Panc1 (cell line): Measurements from ENCODE around the gene TMEM131. TPM values are rescaled to one million over a fixed set of nuclear protein-coding genes. Genes with fewer than 3 reads are reported as not detected.

Experiments
- ATAC-seq: fragments of 200-7000 bp; cut with Tn5 transposase; 2 replicates; pipeline ENCODE4 v1.9.1; 2020; ENCODE audit warnings: mild to moderate bottlenecking, moderate library complexity
- BruUV-seq: library from RNA; stranded (reverse); fragments of 400-500 nt; replicated peaks from 2 replicates; lab custom pipeline; 2021; lab: Mats Ljungman, UMichigan
- CTCF ChIA-PET: fragments of 300-600 bp; sonication (Branson Sonifier 250); formaldehyde crosslinking; loops from one replicate; lab custom pipeline; 2022; ENCODE audit warnings: antibody characterized with exemption; lab: Charles Lee
- POLR2A ChIA-PET: fragments of 300-600 bp; sonication (Branson Sonifier 250); formaldehyde crosslinking; loops from one replicate; lab custom pipeline; 2022; ENCODE audit warnings: antibody characterized with exemption; lab: Charles Lee
- DNase-seq: peaks from one replicate; pipeline ENCODE4 v3.0.0-alpha.2; 2010; ENCODE audit warnings: low read depth, low spot score
- H3K27ac ChIP-seq: 2 replicates; pipeline ENCODE4 v1.5.1; 2011; ENCODE audit warnings: mild to moderate bottlenecking, low read length, inconsistent platforms
- H3K27me3 ChIP-seq: fragments of 200-500 bp; sonication (Bioruptor generic); 2 replicates; pipeline ENCODE4 v1.6.0; 2014; ENCODE audit warnings: low read length, inconsistent platforms; ENCODE audit not compliant: control insufficient read depth, insufficient read depth
- H3K36me3 ChIP-seq: fragments of 200-500 bp; sonication (Bioruptor generic); 2 replicates; pipeline ENCODE4 v1.5.1; 2014; ENCODE audit warnings: inconsistent platforms, mild to moderate bottlenecking, low read length, moderate library complexity; ENCODE audit not compliant: control insufficient read depth, insufficient read depth
- H3K4me1 ChIP-seq: 2 replicates; pipeline ENCODE4 v1.5.1; 2011; ENCODE audit warnings: inconsistent platforms, mild to moderate bottlenecking, low read length, moderate library complexity; ENCODE audit not compliant: control insufficient read depth, insufficient read depth
- H3K4me3 ChIP-seq, 2 experiments: 2 replicates each; pipeline ENCODE4 v1.5.1; 2011 to 2012; ENCODE audit warnings: low read depth in 2 of 2, low read length in 2 of 2, mild to moderate bottlenecking in 2 of 2, inconsistent platforms in 1 of 2, moderate library complexity in 1 of 2
- H3K9me3 ChIP-seq: fragments of 200-500 bp; sonication (Bioruptor generic); 2 replicates; pipeline ENCODE4 v1.5.1; 2014; ENCODE audit warnings: low read depth, mild to moderate bottlenecking, inconsistent platforms, low read length, moderate library complexity; ENCODE audit not compliant: control insufficient read depth, insufficient read depth
- CTCF ChIP-seq: fragments of 450-650 bp; IDR thresholded peaks from 2 replicates; pipeline ENCODE4 v1.5.1; 2017; ENCODE audit warnings: mild to moderate bottlenecking
- POLR2AphosphoS5 ChIP-seq: IDR thresholded peaks from 2 replicates; pipeline ENCODE4 v1.6.1; 2012; ENCODE audit warnings: mild to moderate bottlenecking, low read depth, low read length, moderate library complexity
- REST ChIP-seq, 2 experiments: IDR thresholded peaks; 2 replicates each; pipeline ENCODE4 v1.6.1; 2011 to 2012; ENCODE audit warnings: low read depth in 2 of 2, control low read depth in 1 of 2, low read length in 1 of 2, mild to moderate bottlenecking in 1 of 2, moderate library complexity in 1 of 2; ENCODE audit not compliant: insufficient read depth in 1 of 2
- SIN3A ChIP-seq: IDR thresholded peaks from 2 replicates; pipeline ENCODE4 v1.6.1; 2012; ENCODE audit warnings: low read depth, mild to moderate bottlenecking, low read length, moderate library complexity, borderline replicate concordance; ENCODE audit not compliant: insufficient read depth
- TCF7L2 ChIP-seq: IDR thresholded peaks from 2 replicates; pipeline ENCODE4 v1.6.1; 2011; ENCODE audit warnings: mild to moderate bottlenecking, low read depth, low read length, inconsistent platforms
- in situ Hi-C: cut with HindIII; loops from 2 replicates; pipeline ENCODE4 v1.10.0; 2016; ENCODE audit warnings: low sequenced_read_pairs, low pct_unique_long_range_greater_than_20kb
- intact Hi-C: fragments of 100-400 bp; cut with micrococcal nuclease; formaldehyde crosslinking; loops from one replicate; pipeline ENCODE4 v1.10.0; 2022; ENCODE audit not compliant: unreplicated experiment
- total RNA-seq: library from RNA; stranded (reverse); gene quantifications from one replicate; pipeline ENCODE4 v1.2.1, GENCODE V29; 2021; ENCODE audit not compliant: unreplicated experiment

Gene TMEM131
- total RNA-seq, 1 experiment from 2014 or later = 43.4 TPM

- no peak for TF ChIP-seq POLR2AphosphoS5
- no peak for TF ChIP-seq CTCF
- TF ChIP-seq REST (IDR thresholded peaks at IDR 0.05; ENCODE audit: insufficient read depth in 1 of 2, low read depth in 2 of 2, low read length in 1 of 2) = no peak
- no peak for TF ChIP-seq TCF7L2
- TF ChIP-seq SIN3A = no peak
- DNase-seq (no peak), ATAC-seq (no peak)
- H3K27ac ChIP-seq = no peak overlapping the region
- no peaks in the 10 kb centered on the region for H3K36me3 ChIP-seq
- H3K9me3 ChIP-seq = no peaks in the 10 kb centered on the region
- ChIA-PET CTCF (interaction anchor here (0.7 kb wide), 1 partner anchor 218 kb away, joined by 16 read pairs; no protein-coding TSS in a partner anchor), POLR2A (interaction anchor here (0.6 kb wide), 1 partner anchor 61 kb away, joined by 26 read pairs; no protein-coding TSS in a partner anchor)
- no peaks in the 10 kb centered on the region for H3K4me1 ChIP-seq
- intact Hi-C loops = no loop called here
- BruUV-seq = no TSS peak
- in situ Hi-C loops = no loop called here
- H3K27me3 ChIP-seq = no peaks in the 10 kb centered on the region
- H3K4me3 ChIP-seq = no peak overlapping the region
Measured at GRCh38 chr2:98014379-98014778, 18.6 kb upstream of the TMEM131 start.

- Histone ChIP-seq H3K27me3 (no peaks in the 10 kb centered on the region), H3K27ac (no peak overlapping the region), H3K4me1 (no peaks in the 10 kb centered on the region), H3K36me3 (no peaks in the 10 kb centered on the region), H3K4me3 (no peak overlapping the region), H3K9me3 (no peaks in the 10 kb centered on the region)
- ChIA-PET CTCF (no interaction called here), POLR2A (no interaction called here)
- intact Hi-C loops = no loop called here
- ATAC-seq (no peak), DNase-seq (no peak)
- TF ChIP-seq TCF7L2 (no peak), POLR2AphosphoS5 (no peak), CTCF (no peak), SIN3A (no peak), REST (IDR thresholded peaks at IDR 0.05; ENCODE audit: insufficient read depth in 1 of 2, low read depth in 2 of 2, low read length in 1 of 2) (no peak)
- BruUV-seq = no TSS peak
- in situ Hi-C loops = no loop called here
Measured at GRCh38 chr2:98013407-98014042, 17.8 kb upstream of the TMEM131 start.
